ENCODE measurements around the gene RALGAPB. TPM values are rescaled to one million over a fixed set of nuclear protein-coding genes. Genes with fewer than 3 reads are reported as not detected.
"Not testable (repeated sequence)": the region's sequence is repeated elsewhere in the genome, so short reads cannot be mapped to it uniquely, and the experiment has no call there.

RALGAPB gene
- polyA plus RNA-seq, 1 donor (not counting 4 experiments of a cell fraction or from before 2014, with no cell fraction given), result 23.8 TPM

GRCh38 chr20:38591474-38592410, 119.1 kb downstream of the RALGAPB start:
- dilution Hi-C loops (cut with MboI; ENCODE audit: extremely low pct_ligation_motif_present, low sequenced_read_pairs), result no loop called here
- no peaks in the 10 kb centered on the region for H3K9me3 ChIP-seq (ENCODE audit: control insufficient read depth, low read depth, low read length)
- no peak for FAIRE-seq

GRCh38 chr20:38592411-38592790, 119.8 kb downstream of the RALGAPB start:
- H2AFZ ChIP-seq (ENCODE audit: control insufficient read depth, low read length); H3K4me3 ChIP-seq (ENCODE audit: control insufficient read depth in 2 of 3, extremely low read depth in 1 of 3, insufficient read depth in 2 of 3, low read depth in 1 of 3, low read length in 3 of 3); FAIRE-seq; H3K9me3 ChIP-seq (ENCODE audit: control insufficient read depth, low read depth, low read length); H3K9me1 ChIP-seq (ENCODE audit: control insufficient read depth, extremely low read depth, insufficient read depth, low read length); dilution Hi-C loops (cut with MboI; ENCODE audit: extremely low pct_ligation_motif_present, low sequenced_read_pairs); H4K20me1 ChIP-seq (ENCODE audit: control insufficient read depth, extremely low read depth, insufficient read depth, low read length); H3K79me2 ChIP-seq (ENCODE audit: control insufficient read depth, insufficient read depth, low read length); H3K27me3 ChIP-seq (ENCODE audit: control insufficient read depth, extremely low read depth, insufficient read depth, low read length); H3K9ac ChIP-seq (ENCODE audit: control insufficient read depth, extremely low read depth, insufficient read depth, low read length); H3K36me3 ChIP-seq (ENCODE audit: control insufficient read depth in 2 of 2, extremely low read depth in 1 of 2, insufficient read depth in 2 of 2, low read length in 2 of 2); H3K4me1 ChIP-seq (ENCODE audit: control insufficient read depth, extremely low read depth, insufficient read depth, low read length); H3K27ac ChIP-seq (ENCODE audit: control insufficient read depth, insufficient read depth, low read length); DNase-seq (ENCODE audit: low read depth, low spot score); H3K4me2 ChIP-seq (ENCODE audit: control insufficient read depth, extremely low read depth, insufficient read depth, low read depth, low read length): not testable (repeated sequence)

More at GRCh38 chr20:38591474-38592410, 119.1 kb downstream of the RALGAPB start:
- no peaks in the 10 kb centered on the region for H3K79me2 ChIP-seq (ENCODE audit: control insufficient read depth, insufficient read depth, low read length)
- no peak overlapping the region for H3K4me3 ChIP-seq (ENCODE audit: control insufficient read depth in 2 of 3, extremely low read depth in 1 of 3, insufficient read depth in 2 of 3, low read depth in 1 of 3, low read length in 3 of 3)
- H3K9ac ChIP-seq (ENCODE audit: control insufficient read depth, extremely low read depth, insufficient read depth, low read length), result no peak overlapping the region
- H3K4me2 ChIP-seq (ENCODE audit: control insufficient read depth, extremely low read depth, insufficient read depth, low read depth, low read length), result no peak overlapping the region
- TF ChIP-seq CTCF (optimal IDR thresholded peaks at IDR 0.05 in 1 of 3, IDR thresholded peaks at IDR 0.05 in 1 of 3, conservative IDR thresholded peaks at IDR 0.05 in 1 of 3; ENCODE audit: extremely low read depth in 1 of 3, insufficient read depth in 2 of 3, low read length in 3 of 3) (no peak), EZH2 (IDR thresholded peaks at IDR 0.05; ENCODE audit: low read length) (no peak)
- no peak overlapping the region for H2AFZ ChIP-seq (ENCODE audit: control insufficient read depth, low read length)
- no peaks in the 10 kb centered on the region for H3K9me1 ChIP-seq (ENCODE audit: control insufficient read depth, extremely low read depth, insufficient read depth, low read length)
- H3K36me3 ChIP-seq (ENCODE audit: control insufficient read depth in 2 of 2, extremely low read depth in 1 of 2, insufficient read depth in 2 of 2, low read length in 2 of 2), result no peaks in the 10 kb centered on the region
- H3K4me1 ChIP-seq (ENCODE audit: control insufficient read depth, extremely low read depth, insufficient read depth, low read length), result no peaks in the 10 kb centered on the region
- DNase-seq (ENCODE audit: low read depth, low spot score), result no peak
- H3K27ac ChIP-seq (ENCODE audit: control insufficient read depth, insufficient read depth, low read length), result no peak overlapping the region
- no peaks in the 10 kb centered on the region for H4K20me1 ChIP-seq (ENCODE audit: control insufficient read depth, extremely low read depth, insufficient read depth, low read length)
- H3K27me3 ChIP-seq (ENCODE audit: control insufficient read depth, extremely low read depth, insufficient read depth, low read length), result peaks cover 6% of the 10 kb centered on the region

GRCh38 chr20:38594281-38594680, 121.6 kb downstream of the RALGAPB start:
- H3K4me1 ChIP-seq (ENCODE audit: control insufficient read depth, extremely low read depth, insufficient read depth, low read length); H3K9me3 ChIP-seq (ENCODE audit: control insufficient read depth, low read depth, low read length); H3K27ac ChIP-seq (ENCODE audit: control insufficient read depth, insufficient read depth, low read length); H3K79me2 ChIP-seq (ENCODE audit: control insufficient read depth, insufficient read depth, low read length); dilution Hi-C loops (cut with MboI; ENCODE audit: extremely low pct_ligation_motif_present, low sequenced_read_pairs); H3K4me3 ChIP-seq (ENCODE audit: control insufficient read depth in 2 of 3, extremely low read depth in 1 of 3, insufficient read depth in 2 of 3, low read depth in 1 of 3, low read length in 3 of 3); FAIRE-seq; H4K20me1 ChIP-seq (ENCODE audit: control insufficient read depth, extremely low read depth, insufficient read depth, low read length); DNase-seq (ENCODE audit: low read depth, low spot score); H3K27me3 ChIP-seq (ENCODE audit: control insufficient read depth, extremely low read depth, insufficient read depth, low read length); H3K9me1 ChIP-seq (ENCODE audit: control insufficient read depth, extremely low read depth, insufficient read depth, low read length); H3K36me3 ChIP-seq (ENCODE audit: control insufficient read depth in 2 of 2, extremely low read depth in 1 of 2, insufficient read depth in 2 of 2, low read length in 2 of 2); H2AFZ ChIP-seq (ENCODE audit: control insufficient read depth, low read length); H3K9ac ChIP-seq (ENCODE audit: control insufficient read depth, extremely low read depth, insufficient read depth, low read length); H3K4me2 ChIP-seq (ENCODE audit: control insufficient read depth, extremely low read depth, insufficient read depth, low read depth, low read length): not testable (repeated sequence)

GRCh38 chr20:38595886-38596285, 123.2 kb downstream of the RALGAPB start:
- H3K36me3 ChIP-seq (ENCODE audit: control insufficient read depth in 2 of 2, extremely low read depth in 1 of 2, insufficient read depth in 2 of 2, low read length in 2 of 2); H3K27me3 ChIP-seq (ENCODE audit: control insufficient read depth, extremely low read depth, insufficient read depth, low read length); H3K9me1 ChIP-seq (ENCODE audit: control insufficient read depth, extremely low read depth, insufficient read depth, low read length); H2AFZ ChIP-seq (ENCODE audit: control insufficient read depth, low read length); H3K27ac ChIP-seq (ENCODE audit: control insufficient read depth, insufficient read depth, low read length); FAIRE-seq; H3K9ac ChIP-seq (ENCODE audit: control insufficient read depth, extremely low read depth, insufficient read depth, low read length); dilution Hi-C loops (cut with MboI; ENCODE audit: extremely low pct_ligation_motif_present, low sequenced_read_pairs); H3K79me2 ChIP-seq (ENCODE audit: control insufficient read depth, insufficient read depth, low read length); H3K9me3 ChIP-seq (ENCODE audit: control insufficient read depth, low read depth, low read length); H4K20me1 ChIP-seq (ENCODE audit: control insufficient read depth, extremely low read depth, insufficient read depth, low read length); H3K4me2 ChIP-seq (ENCODE audit: control insufficient read depth, extremely low read depth, insufficient read depth, low read depth, low read length); DNase-seq (ENCODE audit: low read depth, low spot score); H3K4me1 ChIP-seq (ENCODE audit: control insufficient read depth, extremely low read depth, insufficient read depth, low read length); H3K4me3 ChIP-seq (ENCODE audit: control insufficient read depth in 2 of 3, extremely low read depth in 1 of 3, insufficient read depth in 2 of 3, low read depth in 1 of 3, low read length in 3 of 3): not testable (repeated sequence)

All from keratinocyte (primary cell).